ENCODE measurements around the gene MTUS2.

Gene MTUS2

GRCh38 chr13:29436721-29437280, 616.7 kb downstream of the MTUS2 start:
- H3K27ac ChIP-seq (ENCODE audit: low read depth, low read length), result no peak overlapping the region
- H3K9ac ChIP-seq (ENCODE audit: low read depth, low read length), result no peak overlapping the region
- H3K9me3 ChIP-seq (ENCODE audit: insufficient read depth, low read depth, low read length), result no peaks in the 10 kb centered on the region
- H3K4me3 ChIP-seq (ENCODE audit: low read length), result no peak overlapping the region
- H3K27me3 ChIP-seq (ENCODE audit: insufficient read depth, low read length), result no peaks in the 10 kb centered on the region
- H3K36me3 ChIP-seq (ENCODE audit: insufficient read depth, low read length), result no peaks in the 10 kb centered on the region
- H3K4me1 ChIP-seq (ENCODE audit: insufficient read depth, low read length), result no peaks in the 10 kb centered on the region
- WGBS, result 83% methylated on average over 3 of the region's 3 CpGs

GRCh38 chr13:29438769-29439168, 618.6 kb downstream of the MTUS2 start:
- no peak overlapping the region for H3K4me3 ChIP-seq (ENCODE audit: low read length)
- no peaks in the 10 kb centered on the region for H3K9me3 ChIP-seq (ENCODE audit: insufficient read depth, low read depth, low read length)
- no peaks in the 10 kb centered on the region for H3K27me3 ChIP-seq (ENCODE audit: insufficient read depth, low read length)
- H3K9ac ChIP-seq (ENCODE audit: low read depth, low read length), result no peak overlapping the region
- H3K27ac ChIP-seq (ENCODE audit: low read depth, low read length), result no peak overlapping the region
- H3K4me1 ChIP-seq (ENCODE audit: insufficient read depth, low read length), result no peaks in the 10 kb centered on the region
- 84% methylated on average over 8 of the region's 8 CpGs for WGBS
- no peaks in the 10 kb centered on the region for H3K36me3 ChIP-seq (ENCODE audit: insufficient read depth, low read length)

- 88% methylated on average over 9 of the region's 10 CpGs for WGBS
- H3K9ac ChIP-seq (ENCODE audit: low read depth, low read length), result no peak overlapping the region
- no peaks in the 10 kb centered on the region for H3K9me3 ChIP-seq (ENCODE audit: insufficient read depth, low read depth, low read length)
- no peaks in the 10 kb centered on the region for H3K27me3 ChIP-seq (ENCODE audit: insufficient read depth, low read length)
- no peak overlapping the region for H3K27ac ChIP-seq (ENCODE audit: low read depth, low read length)
- no peaks in the 10 kb centered on the region for H3K4me1 ChIP-seq (ENCODE audit: insufficient read depth, low read length)
- no peak overlapping the region for H3K4me3 ChIP-seq (ENCODE audit: low read length)
- H3K36me3 ChIP-seq (ENCODE audit: insufficient read depth, low read length), result no peaks in the 10 kb centered on the region
Observed at GRCh38 chr13:29439601-29440388, 619.7 kb downstream of the MTUS2 start.

GRCh38 chr13:29441306-29441705, 621.2 kb downstream of the MTUS2 start:
- no peaks in the 10 kb centered on the region for H3K27me3 ChIP-seq (ENCODE audit: insufficient read depth, low read length)

GRCh38 chr13:29446016-29446415, 625.9 kb downstream of the MTUS2 start:
- no peaks in the 10 kb centered on the region for H3K36me3 ChIP-seq (ENCODE audit: insufficient read depth, low read length)
- H3K27ac ChIP-seq (ENCODE audit: low read depth, low read length), result no peak overlapping the region
- no peak overlapping the region for H3K4me3 ChIP-seq (ENCODE audit: low read length)
- H3K4me1 ChIP-seq (ENCODE audit: insufficient read depth, low read length), result no peaks in the 10 kb centered on the region
- H3K9me3 ChIP-seq (ENCODE audit: insufficient read depth, low read depth, low read length), result no peaks in the 10 kb centered on the region
- WGBS, result 94% methylated on average over 2 of the region's 3 CpGs
- no peak overlapping the region for H3K9ac ChIP-seq (ENCODE audit: low read depth, low read length)
- H3K27me3 ChIP-seq (ENCODE audit: insufficient read depth, low read length), result no peaks in the 10 kb centered on the region

More at GRCh38 chr13:29441306-29441705, 621.2 kb downstream of the MTUS2 start:
- 75% methylated on average over 5 of the region's 5 CpGs for WGBS
- Histone ChIP-seq H3K4me1 (ENCODE audit: insufficient read depth, low read length) (no peaks in the 10 kb centered on the region), H3K9me3 (ENCODE audit: insufficient read depth, low read depth, low read length) (no peaks in the 10 kb centered on the region), H3K4me3 (ENCODE audit: low read length) (no peak overlapping the region), H3K27ac (ENCODE audit: low read depth, low read length) (no peak overlapping the region), H3K9ac (ENCODE audit: low read depth, low read length) (no peak overlapping the region), H3K36me3 (ENCODE audit: insufficient read depth, low read length) (no peaks in the 10 kb centered on the region)

GRCh38 chr13:29448174-29448573, 628.0 kb downstream of the MTUS2 start:
- Histone ChIP-seq H3K36me3 (ENCODE audit: insufficient read depth, low read length) (no peaks in the 10 kb centered on the region), H3K9ac (ENCODE audit: low read depth, low read length) (no peak overlapping the region), H3K4me1 (ENCODE audit: insufficient read depth, low read length) (no peaks in the 10 kb centered on the region), H3K27me3 (ENCODE audit: insufficient read depth, low read length) (no peaks in the 10 kb centered on the region), H3K27ac (ENCODE audit: low read depth, low read length) (no peak overlapping the region), H3K4me3 (ENCODE audit: low read length) (no peak overlapping the region), H3K9me3 (ENCODE audit: insufficient read depth, low read depth, low read length) (no peaks in the 10 kb centered on the region)
- WGBS, result 95% methylated on average over 2 of the region's 2 CpGs

GRCh38 chr13:29449726-29450125, 629.6 kb downstream of the MTUS2 start:
- 95% methylated on average over 7 of the region's 7 CpGs for WGBS
- H3K4me3 ChIP-seq (ENCODE audit: low read length), result no peak overlapping the region
- no peak overlapping the region for H3K9ac ChIP-seq (ENCODE audit: low read depth, low read length)
- no peak overlapping the region for H3K27ac ChIP-seq (ENCODE audit: low read depth, low read length)
- no peaks in the 10 kb centered on the region for H3K36me3 ChIP-seq (ENCODE audit: insufficient read depth, low read length)
- no peaks in the 10 kb centered on the region for H3K9me3 ChIP-seq (ENCODE audit: insufficient read depth, low read depth, low read length)
- H3K4me1 ChIP-seq (ENCODE audit: insufficient read depth, low read length), result peaks cover 4% of the 10 kb centered on the region; the same call in 1 of the 2 replicates
- H3K27me3 ChIP-seq (ENCODE audit: insufficient read depth, low read length), result no peaks in the 10 kb centered on the region

- Histone ChIP-seq H3K4me1 (ENCODE audit: insufficient read depth, low read length) (peaks cover 7% of the 10 kb centered on the region; the same call in 1 of the 2 replicates), H3K27me3 (ENCODE audit: insufficient read depth, low read length) (no peaks in the 10 kb centered on the region), H3K36me3 (ENCODE audit: insufficient read depth, low read length) (no peaks in the 10 kb centered on the region), H3K9ac (ENCODE audit: low read depth, low read length) (no peak overlapping the region), H3K9me3 (ENCODE audit: insufficient read depth, low read depth, low read length) (no peaks in the 10 kb centered on the region), H3K27ac (ENCODE audit: low read depth, low read length) (no peak overlapping the region), H3K4me3 (ENCODE audit: low read length) (no peak overlapping the region)
- WGBS, result no CpG with 5 or more reads among the region's 2 CpGs
Observed at GRCh38 chr13:29451976-29452375, 631.8 kb downstream of the MTUS2 start.

GRCh38 chr13:29452773-29453616, 632.9 kb downstream of the MTUS2 start:
- no peak overlapping the region for H3K4me3 ChIP-seq (ENCODE audit: low read length)
- H3K9ac ChIP-seq (ENCODE audit: low read depth, low read length), result no peak overlapping the region
- 91% methylated on average over 4 of the region's 4 CpGs for WGBS
- H3K4me1 ChIP-seq (ENCODE audit: insufficient read depth, low read length), result peaks cover 7% of the 10 kb centered on the region; the same call in 1 of the 2 replicates
- H3K27ac ChIP-seq (ENCODE audit: low read depth, low read length), result no peak overlapping the region
- H3K27me3 ChIP-seq (ENCODE audit: insufficient read depth, low read length), result no peaks in the 10 kb centered on the region
- H3K9me3 ChIP-seq (ENCODE audit: insufficient read depth, low read depth, low read length), result no peaks in the 10 kb centered on the region
- H3K36me3 ChIP-seq (ENCODE audit: insufficient read depth, low read length), result no peaks in the 10 kb centered on the region

GRCh38 chr13:29453617-29454011, 633.5 kb downstream of the MTUS2 start:
- WGBS, result 96% methylated on average over 1 of the region's 1 CpG
- H3K4me3 ChIP-seq (ENCODE audit: low read length), result no peak overlapping the region
- no peaks in the 10 kb centered on the region for H3K36me3 ChIP-seq (ENCODE audit: insufficient read depth, low read length)
- no peaks in the 10 kb centered on the region for H3K27me3 ChIP-seq (ENCODE audit: insufficient read depth, low read length)
- no peak overlapping the region for H3K27ac ChIP-seq (ENCODE audit: low read depth, low read length)
- no peaks in the 10 kb centered on the region for H3K9me3 ChIP-seq (ENCODE audit: insufficient read depth, low read depth, low read length)
- no peak overlapping the region for H3K9ac ChIP-seq (ENCODE audit: low read depth, low read length)
- H3K4me1 ChIP-seq (ENCODE audit: insufficient read depth, low read length), result peaks cover 7% of the 10 kb centered on the region; the same call in 1 of the 2 replicates

- H3K9me3 ChIP-seq (ENCODE audit: insufficient read depth, low read depth, low read length), result no peaks in the 10 kb centered on the region
- H3K4me1 ChIP-seq (ENCODE audit: insufficient read depth, low read length), result peaks cover 7% of the 10 kb centered on the region; the same call in 1 of the 2 replicates
- H3K9ac ChIP-seq (ENCODE audit: low read depth, low read length), result no peak overlapping the region
- H3K27me3 ChIP-seq (ENCODE audit: insufficient read depth, low read length), result no peaks in the 10 kb centered on the region
- no peaks in the 10 kb centered on the region for H3K36me3 ChIP-seq (ENCODE audit: insufficient read depth, low read length)
- WGBS, result 81% methylated on average over 6 of the region's 6 CpGs
- no peak overlapping the region for H3K4me3 ChIP-seq (ENCODE audit: low read length)
- no peak overlapping the region for H3K27ac ChIP-seq (ENCODE audit: low read depth, low read length)
Observed at GRCh38 chr13:29454931-29455481, 634.9 kb downstream of the MTUS2 start.

Data from HUES64 (cell line).